HepG2 (cell line): Measurements from ENCODE around the gene GPR149. TPM values are rescaled to one million over a fixed set of nuclear protein-coding genes. Genes with fewer than 3 reads are reported as not detected.

Source experiments
- ATAC-seq: fragments of 200-7000 bp; cut with Tn5 transposase; 3 replicates; pipeline ENCODE4 v1.9.1; 2020; ENCODE audit warnings: mild to moderate bottlenecking, moderate library complexity
- BruUV-seq: library from RNA; stranded (reverse); fragments of 400-500 nt; replicated peaks from 2 replicates; lab custom pipeline; 2021; lab: Mats Ljungman, UMichigan
- CTCF ChIA-PET: fragments of 300-600 bp; formaldehyde crosslinking; extraction: SDS; loops from one replicate; lab custom pipeline; 2021; ENCODE audit warnings: low total read pairs, inconsistent platforms, low intra/inter-chr PET ratio; lab: Yijun Ruan, JAX
- POLR2A ChIA-PET: fragments of 350-600 bp; sonication (Branson Sonifier 250); formaldehyde crosslinking; loops from one replicate; lab custom pipeline; 2020; ENCODE audit warnings: antibody characterized with exemption, inconsistent platforms; lab: Yijun Ruan, JAX
- DNase-seq: peaks from one replicate; pipeline ENCODE4 v3.0.0-alpha.2; 2015; ENCODE audit warnings: low spot score
- FAIRE-seq: peaks from 3 replicates; lab custom pipeline; 2011; peaks lifted over from hg19 to GRCh38; lab: Jason Lieb, UNC
- H2AFZ ChIP-seq: one replicate; pipeline ENCODE4 v1.6.1; 2011; ENCODE audit warnings: low read length, inconsistent platforms
- H3K27ac ChIP-seq: fragments of 300-600 bp; 3 replicates; pipeline ENCODE4 v1.8.0; 2011; ENCODE audit warnings: mixed run types, mild to moderate bottlenecking, mixed read lengths, low read length, inconsistent platforms; ENCODE audit not compliant: insufficient read depth; ENCODE audit errors: extremely low read length
- H3K27me3 ChIP-seq, 2 experiments: fragments of 200-600 bp in 1 of 2; 2 replicates in 1 of 2; 3 replicates in 1 of 2; pipeline versions ENCODE4 v1.6.0 to v1.8.0; 2011; ENCODE audit warnings: low read length in 2 of 2, mild to moderate bottlenecking in 2 of 2, moderate library complexity in 2 of 2, inconsistent platforms in 1 of 2; ENCODE audit not compliant: insufficient read depth in 2 of 2, control insufficient read depth in 1 of 2
- H3K36me3 ChIP-seq, 2 experiments: fragments of 200-600 bp in 1 of 2; replicated peaks in 1 of 2; 2 replicates in 1 of 2; 3 replicates in 1 of 2; pipeline versions ENCODE4 v1.5.1 to v1.8.0; 2011; ENCODE audit warnings: low read length in 2 of 2, inconsistent platforms in 1 of 2; ENCODE audit not compliant: insufficient read depth in 2 of 2, control insufficient read depth in 1 of 2
- H3K4me1 ChIP-seq: 2 replicates; pipeline ENCODE4 v1.5.1; 2012; ENCODE audit warnings: low read length, inconsistent platforms; ENCODE audit not compliant: insufficient read depth
- H3K4me2 ChIP-seq: 2 replicates; pipeline ENCODE4 v1.6.0; 2011; ENCODE audit warnings: low read depth, low read length, inconsistent platforms
- H3K4me3 ChIP-seq, 3 experiments: fragments of 200-600 bp in 1 of 3; sonication (generic), shearing (Covaris generic) in 1 of 3; replicated peaks in 1 of 3; 2 replicates each; pipeline ENCODE4 v1.5.1; 2011 to 2016; ENCODE audit warnings: low read length in 3 of 3, inconsistent platforms in 2 of 3, low read depth in 2 of 3, mild to moderate bottlenecking in 2 of 3, control low read depth in 1 of 3, mixed read lengths in 1 of 3; ENCODE audit not compliant: insufficient read depth in 1 of 3
- H3K79me2 ChIP-seq: one replicate; pipeline ENCODE4 v1.6.1; 2011; ENCODE audit warnings: low read length, inconsistent platforms; ENCODE audit not compliant: insufficient read depth
- H3K9ac ChIP-seq: 2 replicates; pipeline ENCODE4 v1.6.0; 2011; ENCODE audit warnings: mild to moderate bottlenecking, low read depth, low read length, inconsistent platforms; ENCODE audit not compliant: insufficient read depth
- H3K9me3 ChIP-seq: 2 replicates; pipeline ENCODE4 v1.5.1; 2012; ENCODE audit warnings: mild to moderate bottlenecking, low read length
- H4K20me1 ChIP-seq: 2 replicates; pipeline ENCODE4 v1.6.0; 2011; ENCODE audit warnings: inconsistent platforms, mild to moderate bottlenecking, low read length, moderate library complexity; ENCODE audit not compliant: insufficient read depth
- ETV5 ChIP-seq: IDR thresholded peaks from 2 replicates; pipeline ENCODE4 v1.6.1; 2018; ENCODE audit warnings: missing biosample characterization, missing genetic modification reagents, inconsistent platforms, borderline replicate concordance
- ZNF766 ChIP-seq: sonication (generic); formaldehyde crosslinking; IDR thresholded peaks from 2 replicates; pipeline ENCODE4 v1.5.0; 2020; ENCODE audit warnings: missing genetic modification reagents, borderline replicate concordance
- ZNF883 ChIP-seq: sonication (generic); formaldehyde crosslinking; IDR thresholded peaks from 2 replicates; pipeline ENCODE4 v1.5.1; 2020; ENCODE audit warnings: mild to moderate bottlenecking, missing genetic modification reagents; ENCODE audit errors: not compliant biosample characterization
- WGBS: methylation state at CpG from one replicate; pipeline ENCODE4 v1.1.6; 2017; ENCODE audit warnings: low lambda C conversion rate; 5-methylcytosine and 5-hydroxymethylcytosine counted together
- in situ Hi-C: cut with HindIII; loops from 2 replicates; pipeline ENCODE4 v1.10.0; 2017; ENCODE audit warnings: low pct_unique_long_range_greater_than_20kb; ENCODE audit not compliant: extremely low pct_ligation_motif_present
- intact Hi-C: fragments of 100-400 bp; cut with micrococcal nuclease; formaldehyde crosslinking; loops from one replicate; pipeline ENCODE4 v1.10.0; 2022; ENCODE audit not compliant: unreplicated experiment
- polyA plus RNA-seq, 8 experiments: library from polyadenylated mRNA; depleted of rRNA in 3 of 8; stranded (reverse) in 7 of 8; unstranded in 1 of 8; fragments of >200 nt; fragmentation: Illumina TruSeq in 4 of 8; extraction: Trizol in 4 of 8; gene quantifications; 2 replicates each; pipeline versions ENCODE4 v1.2.1 to v1.2.3, GENCODE V29; 2011 to 2016; ENCODE audit warnings: low read depth in 4 of 8, missing spikeins in 1 of 8, mixed read lengths in 1 of 8; ENCODE audit not compliant: insufficient read depth in 1 of 8
- total RNA-seq, 5 experiments: library from RNA; depleted of rRNA; stranded (reverse); fragments of >200 nt; fragmentation: Illumina TruSeq; extraction: Trizol; gene quantifications; 2 replicates each; pipeline ENCODE4 v1.2.3, GENCODE V29; 2016; ENCODE audit warnings: low read depth in 1 of 5
- TF ChIP-seq, protein P1 (sequence below): sonication (generic); formaldehyde crosslinking; IDR thresholded peaks from 2 replicates; pipeline ENCODE4 v1.5.1; 2020; ENCODE audit warnings: missing genetic modification reagents, mild to moderate bottlenecking, borderline replicate concordance
- TF ChIP-seq, protein P2 (sequence below): IDR thresholded peaks from 2 replicates; pipeline ENCODE4 v1.6.1; 2012; ENCODE audit warnings: inconsistent platforms

The GPR149 gene
- total and polyA plus RNA-seq, 2 of the 13 experiments (the other 11 are each of a cell fraction or from before 2014, with no cell fraction given): not detected

DNA sequence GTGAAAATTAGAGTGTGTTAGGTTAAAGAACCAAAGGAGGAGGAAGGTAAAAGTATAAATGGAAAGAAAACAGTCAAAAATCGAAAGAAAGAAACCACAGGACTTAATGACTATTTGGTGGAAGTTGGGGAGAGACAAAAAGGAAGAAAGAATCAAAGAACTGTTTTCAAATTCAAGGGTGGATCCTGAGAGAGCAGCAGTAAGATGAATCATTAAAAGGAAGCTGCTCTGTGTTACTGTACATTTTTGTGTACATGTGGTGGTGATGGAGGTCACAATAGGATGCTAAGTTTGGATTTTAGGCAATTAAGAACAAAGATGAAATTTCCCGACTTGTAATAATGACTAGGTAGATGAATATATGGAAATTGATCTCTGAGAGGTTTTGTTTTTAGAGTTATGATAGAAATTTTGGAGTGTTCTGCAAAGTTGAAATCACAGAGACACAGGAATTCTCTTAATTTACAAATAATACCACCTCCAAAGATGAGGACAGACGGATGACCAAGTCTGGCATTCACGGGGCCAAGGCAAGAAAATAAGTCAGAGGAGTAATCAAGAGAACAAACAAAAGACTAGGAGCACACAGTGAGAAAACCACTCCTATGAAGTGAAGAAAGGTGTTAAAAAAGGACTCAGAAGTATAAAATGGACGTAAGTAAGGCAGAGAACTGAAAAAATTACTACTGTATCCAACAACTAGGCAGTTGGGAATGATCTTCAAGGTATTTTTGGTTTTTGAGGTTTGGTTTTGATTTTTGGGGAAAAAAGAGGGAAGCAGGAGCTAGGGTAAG is 112.8 kb downstream of the GPR149 start (continued):
- TF ChIP-seq, protein P1, sequence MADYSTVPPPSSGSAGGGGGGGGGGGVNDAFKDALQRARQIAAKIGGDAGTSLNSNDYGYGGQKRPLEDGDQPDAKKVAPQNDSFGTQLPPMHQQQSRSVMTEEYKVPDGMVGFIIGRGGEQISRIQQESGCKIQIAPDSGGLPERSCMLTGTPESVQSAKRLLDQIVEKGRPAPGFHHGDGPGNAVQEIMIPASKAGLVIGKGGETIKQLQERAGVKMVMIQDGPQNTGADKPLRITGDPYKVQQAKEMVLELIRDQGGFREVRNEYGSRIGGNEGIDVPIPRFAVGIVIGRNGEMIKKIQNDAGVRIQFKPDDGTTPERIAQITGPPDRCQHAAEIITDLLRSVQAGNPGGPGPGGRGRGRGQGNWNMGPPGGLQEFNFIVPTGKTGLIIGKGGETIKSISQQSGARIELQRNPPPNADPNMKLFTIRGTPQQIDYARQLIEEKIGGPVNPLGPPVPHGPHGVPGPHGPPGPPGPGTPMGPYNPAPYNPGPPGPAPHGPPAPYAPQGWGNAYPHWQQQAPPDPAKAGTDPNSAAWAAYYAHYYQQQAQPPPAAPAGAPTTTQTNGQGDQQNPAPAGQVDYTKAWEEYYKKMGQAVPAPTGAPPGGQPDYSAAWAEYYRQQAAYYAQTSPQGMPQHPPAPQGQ: no peak
- TF ChIP-seq, protein P2, sequence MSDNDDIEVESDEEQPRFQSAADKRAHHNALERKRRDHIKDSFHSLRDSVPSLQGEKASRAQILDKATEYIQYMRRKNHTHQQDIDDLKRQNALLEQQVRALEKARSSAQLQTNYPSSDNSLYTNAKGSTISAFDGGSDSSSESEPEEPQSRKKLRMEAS: no peak
- TF ChIP-seq, all 625 proteins: peak for 0

DNA sequence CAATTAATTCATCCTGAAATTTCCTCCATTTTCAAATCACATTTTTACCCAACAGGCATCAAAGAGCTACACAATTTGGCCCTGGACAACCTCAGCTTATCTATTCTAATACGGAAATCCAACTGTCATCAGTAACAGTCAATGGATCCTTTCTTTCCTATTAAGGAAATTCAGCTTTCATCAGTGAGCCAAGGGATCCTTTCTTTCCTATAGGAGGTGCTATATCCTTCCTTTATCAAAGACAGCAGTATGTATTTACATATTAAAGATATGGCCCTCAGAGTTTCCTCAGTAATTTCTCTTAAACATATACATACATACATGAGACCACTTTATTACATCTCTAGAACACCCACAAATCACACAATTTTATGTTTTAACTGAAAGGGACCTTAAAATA is 115.8 kb downstream of the GPR149 start:
- BruUV-seq: no TSS peak
- POLR2A ChIA-PET: no interaction called here
- Histone ChIP-seq H3K79me2 (peaks cover 29% of the 10 kb centered on the region), H3K36me3 (peaks cover 0 to 20% of the 10 kb centered on the region in 2 experiments; a peak in 4 of 5 replicates), H3K27me3 (no peaks in the 10 kb centered on the region), H2AFZ (no peak overlapping the region), H4K20me1 (peaks cover 11% of the 10 kb centered on the region), H3K9ac (no peak overlapping the region), H3K4me2 (no peak overlapping the region), H3K27ac (no peak overlapping the region), H3K4me3 (no peak overlapping the region), H3K4me1 (0 out of 2 replicates have a peak, but pooled peaks cover 9% of the 10 kb centered on the region), H3K9me3 (no peaks in the 10 kb centered on the region)
- no peak for FAIRE-seq
- WGBS: 100% methylated on average over 1 of the region's 1 CpG
- no peak for TF ChIP-seq ZNF883
- TF ChIP-seq ETV5 (CRISPR knock-in tag): no peak
- no peak for TF ChIP-seq ZNF766 (CRISPR knock-in tag)
- intact Hi-C loops (no loop called here), in situ Hi-C loops (no loop called here)
- CTCF ChIA-PET: no interaction called here
- DNase-seq: no peak
- no peak for ATAC-seq
